ENCODE results near the gene RALGPS1. TPM values are rescaled to one million over a fixed set of nuclear protein-coding genes. Genes with fewer than 3 reads are reported as not detected.
A peak's percentile ranks its signal among the peaks of the same experiment; 100 is the strongest.

Gene RALGPS1
- total and polyA plus RNA-seq, 2 of the 8 experiments (the other 6 are each of a cell fraction or from before 2014, with no cell fraction given): 20.0 to 23.5 TPM

- TF ChIP-seq, protein P1, sequence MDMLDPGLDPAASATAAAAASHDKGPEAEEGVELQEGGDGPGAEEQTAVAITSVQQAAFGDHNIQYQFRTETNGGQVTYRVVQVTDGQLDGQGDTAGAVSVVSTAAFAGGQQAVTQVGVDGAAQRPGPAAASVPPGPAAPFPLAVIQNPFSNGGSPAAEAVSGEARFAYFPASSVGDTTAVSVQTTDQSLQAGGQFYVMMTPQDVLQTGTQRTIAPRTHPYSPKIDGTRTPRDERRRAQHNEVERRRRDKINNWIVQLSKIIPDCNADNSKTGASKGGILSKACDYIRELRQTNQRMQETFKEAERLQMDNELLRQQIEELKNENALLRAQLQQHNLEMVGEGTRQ (IDR thresholded peaks at IDR 0.05; ENCODE audit: low read length): 0 out of 2 replicates have a peak, but pooled peaks have one; percentile 1
- TF ChIP-seq SIX5 (IDR thresholded peaks at IDR 0.05; ENCODE audit: low read depth, low read length): no peak
- peak; percentile 72; the same call in 1 of the 2 replicates for TF ChIP-seq RBBP5 (IDR thresholded peaks at IDR 0.05; ENCODE audit: borderline replicate concordance, low read depth, low read length)
- TF ChIP-seq KDM4A (IDR thresholded peaks at IDR 0.05; ENCODE audit: low read depth, low read length, severe bottlenecking): peak; percentile 51
- TF ChIP-seq RFX5 (IDR thresholded peaks at IDR 0.05; ENCODE audit: borderline replicate concordance, low read depth, low read length): no peak
- TF ChIP-seq EP300 (IDR thresholded peaks at IDR 0.05; ENCODE audit: borderline replicate concordance in 1 of 2, low read depth in 2 of 2, low read length in 2 of 2): peak in 1 of 2 experiments; percentile 50; a peak in 1 of 3 replicates
- TF ChIP-seq POLR2A (IDR thresholded peaks at IDR 0.05; ENCODE audit: control extremely low read depth in 1 of 2, low read depth in 2 of 2, low read length in 2 of 2): peak in 1 of 2 experiments; percentile 84; a peak in 2 of 3 replicates
- TF ChIP-seq PHF8 (conservative IDR thresholded peaks at IDR 0.05; ENCODE audit: low read depth, low read length): peak; percentile 45; the same call in 1 of the 2 replicates
- TF ChIP-seq E2F6 (IDR thresholded peaks at IDR 0.05): peak; percentile 93
- TF ChIP-seq POLR2AphosphoS5 (IDR thresholded peaks at IDR 0.05; ENCODE audit: low read depth, low read length): peak; percentile 39; the same call in 1 of the 2 replicates
- TF ChIP-seq NANOG (IDR thresholded peaks at IDR 0.05; ENCODE audit: insufficient read depth, low read depth, low read length, poor library complexity, severe bottlenecking): no peak
Observed at GRCh38 chr9:127122176-127123063, 207.8 kb downstream of the RALGPS1 start, which contains the start of gene ANGPTL2 (continued).

Measured in H1 (cell line).